HepG2 (cell line): Measurements from ENCODE around the gene GPS1. TPM values are rescaled to one million over a fixed set of nuclear protein-coding genes. Genes with fewer than 3 reads are reported as not detected.
A peak's percentile ranks its signal among the peaks of the same experiment; 100 is the strongest.

ENCODE experiments used
- BRD4 ChIP-seq: sonication (generic); formaldehyde crosslinking; IDR thresholded peaks from 2 replicates; pipeline ENCODE4 v1.4.0; 2020; ENCODE audit warnings: missing genetic modification reagents
- GFI1 ChIP-seq: sonication (generic); formaldehyde crosslinking; IDR thresholded peaks from 2 replicates; pipeline ENCODE4 v1.5.0; 2020; ENCODE audit warnings: missing genetic modification reagents, mild to moderate bottlenecking, borderline replicate concordance
- MEIS1 ChIP-seq: sonication (generic); formaldehyde crosslinking; IDR thresholded peaks from 2 replicates; pipeline ENCODE4 v1.9.0; 2021; ENCODE audit warnings: mild to moderate bottlenecking, missing genetic modification reagents, moderate library complexity, borderline replicate concordance
- MXD1 ChIP-seq: sonication (generic); formaldehyde crosslinking; IDR thresholded peaks from 2 replicates; pipeline ENCODE4 v1.4.0; 2020; ENCODE audit warnings: mild to moderate bottlenecking, missing genetic modification reagents
- POGZ ChIP-seq: sonication (generic); formaldehyde crosslinking; IDR thresholded peaks from 2 replicates; pipeline ENCODE4 v1.4.0; 2020; ENCODE audit warnings: mild to moderate bottlenecking, missing genetic modification reagents
- POLR2AphosphoS5 ChIP-seq: IDR thresholded peaks from 2 replicates; pipeline ENCODE4 v1.6.1; 2012; ENCODE audit warnings: low read depth, low read length
- SIX4 ChIP-seq: sonication (generic); formaldehyde crosslinking; IDR thresholded peaks from 2 replicates; pipeline ENCODE4 v1.4.0; 2020; ENCODE audit warnings: missing genetic modification reagents
- SKIL ChIP-seq: sonication (generic); formaldehyde crosslinking; IDR thresholded peaks from 2 replicates; pipeline ENCODE4 v1.8.0; 2022; ENCODE audit warnings: missing genetic modification reagents, mild to moderate bottlenecking, moderate library complexity, borderline replicate concordance
- SRY ChIP-seq: sonication (generic); formaldehyde crosslinking; IDR thresholded peaks from 2 replicates; pipeline ENCODE4 v1.8.0; 2022; ENCODE audit warnings: mild to moderate bottlenecking, missing genetic modification reagents
- THAP9 ChIP-seq: sonication (generic); formaldehyde crosslinking; IDR thresholded peaks from 2 replicates; pipeline ENCODE4; 2020; ENCODE audit warnings: missing genetic modification reagents, mild to moderate bottlenecking, borderline replicate concordance
- ZNF337 ChIP-seq: sonication (generic); formaldehyde crosslinking; IDR thresholded peaks from 2 replicates; pipeline ENCODE4 v1.5.1; 2020; ENCODE audit warnings: missing genetic modification reagents, low read depth, mild to moderate bottlenecking, borderline replicate concordance
- ZNF605 ChIP-seq: sonication (generic); formaldehyde crosslinking; IDR thresholded peaks from 2 replicates; pipeline ENCODE4 v1.8.0; 2022; ENCODE audit warnings: mild to moderate bottlenecking, missing genetic modification reagents
- ZNF704 ChIP-seq: sonication (generic); formaldehyde crosslinking; IDR thresholded peaks from 2 replicates; pipeline ENCODE4 v1.8.1; 2023; ENCODE audit warnings: mild to moderate bottlenecking, inconsistent platforms, moderate library complexity, missing genetic modification reagents, borderline replicate concordance
- polyA plus RNA-seq, 8 experiments: library from polyadenylated mRNA; depleted of rRNA in 3 of 8; stranded (reverse) in 7 of 8; unstranded in 1 of 8; fragments of >200 nt; fragmentation: Illumina TruSeq in 4 of 8; extraction: Trizol in 4 of 8; gene quantifications; 2 replicates each; pipeline versions ENCODE4 v1.2.1 to v1.2.3, GENCODE V29; 2011 to 2016; ENCODE audit warnings: low read depth in 4 of 8, missing spikeins in 1 of 8, mixed read lengths in 1 of 8; ENCODE audit not compliant: insufficient read depth in 1 of 8
- total RNA-seq, 5 experiments: library from RNA; depleted of rRNA; stranded (reverse); fragments of >200 nt; fragmentation: Illumina TruSeq; extraction: Trizol; gene quantifications; 2 replicates each; pipeline ENCODE4 v1.2.3, GENCODE V29; 2016; ENCODE audit warnings: low read depth in 1 of 5
- TF ChIP-seq, protein P1 (sequence below): sonication (generic); formaldehyde crosslinking; IDR thresholded peaks from 2 replicates; pipeline ENCODE4 v1.4.0; 2020; ENCODE audit warnings: missing genetic modification reagents; ENCODE audit errors: not compliant biosample characterization
- TF ChIP-seq, protein P2 (sequence below): IDR thresholded peaks from 2 replicates; pipeline ENCODE4 v1.6.1; 2016; ENCODE audit warnings: control low read depth
- TF ChIP-seq, protein P3 (sequence below), 2 experiments: sonication (generic) in 1 of 2; formaldehyde crosslinking in 1 of 2; IDR thresholded peaks; 2 replicates each; pipeline versions ENCODE4 v1.5.1 to v1.6.1; 2011 to 2020; ENCODE audit warnings: borderline replicate concordance in 1 of 2, low read depth in 1 of 2, low read length in 1 of 2, mild to moderate bottlenecking in 1 of 2, missing genetic modification reagents in 1 of 2, moderate library complexity in 1 of 2

Gene GPS1
- total and polyA plus RNA-seq, 2 of the 13 experiments (the other 11 are each of a cell fraction or from before 2014, with no cell fraction given): 124 to 128 TPM

- TF ChIP-seq THAP9 (CRISPR knock-in tag) (no peak), SIX4 (CRISPR knock-in tag) (no peak), BRD4 (peak; percentile 57; the same call in 1 of the 2 replicates), GFI1 (CRISPR knock-in tag) (peak; percentile 24; the same call in 1 of the 2 replicates), POGZ (CRISPR knock-in tag) (no peak), ZNF337 (CRISPR knock-in tag) (no peak), SKIL (no peak), MXD1 (CRISPR knock-in tag) (no peak), ZNF605 (CRISPR knock-in tag) (no peak), MEIS1 (CRISPR knock-in tag) (peak; percentile 79), ZNF704 (CRISPR knock-in tag) (peak; percentile 74; the same call in 1 of the 2 replicates), SRY (no peak), POLR2AphosphoS5 (no peak)
- TF ChIP-seq, protein P1, sequence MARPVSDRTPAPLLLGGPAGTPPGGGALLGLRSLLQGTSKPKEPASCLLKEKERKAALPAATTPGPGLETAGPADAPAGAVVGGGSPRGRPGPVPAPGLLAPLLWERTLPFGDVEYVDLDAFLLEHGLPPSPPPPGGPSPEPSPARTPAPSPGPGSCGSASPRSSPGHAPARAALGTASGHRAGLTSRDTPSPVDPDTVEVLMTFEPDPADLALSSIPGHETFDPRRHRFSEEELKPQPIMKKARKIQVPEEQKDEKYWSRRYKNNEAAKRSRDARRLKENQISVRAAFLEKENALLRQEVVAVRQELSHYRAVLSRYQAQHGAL: peak; percentile 62
- TF ChIP-seq, protein P2, sequence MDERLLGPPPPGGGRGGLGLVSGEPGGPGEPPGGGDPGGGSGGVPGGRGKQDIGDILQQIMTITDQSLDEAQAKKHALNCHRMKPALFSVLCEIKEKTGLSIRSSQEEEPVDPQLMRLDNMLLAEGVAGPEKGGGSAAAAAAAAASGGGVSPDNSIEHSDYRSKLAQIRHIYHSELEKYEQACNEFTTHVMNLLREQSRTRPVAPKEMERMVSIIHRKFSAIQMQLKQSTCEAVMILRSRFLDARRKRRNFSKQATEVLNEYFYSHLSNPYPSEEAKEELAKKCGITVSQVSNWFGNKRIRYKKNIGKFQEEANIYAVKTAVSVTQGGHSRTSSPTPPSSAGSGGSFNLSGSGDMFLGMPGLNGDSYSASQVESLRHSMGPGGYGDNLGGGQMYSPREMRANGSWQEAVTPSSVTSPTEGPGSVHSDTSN (CRISPR knock-in tag): no peak
- TF ChIP-seq, protein P3, sequence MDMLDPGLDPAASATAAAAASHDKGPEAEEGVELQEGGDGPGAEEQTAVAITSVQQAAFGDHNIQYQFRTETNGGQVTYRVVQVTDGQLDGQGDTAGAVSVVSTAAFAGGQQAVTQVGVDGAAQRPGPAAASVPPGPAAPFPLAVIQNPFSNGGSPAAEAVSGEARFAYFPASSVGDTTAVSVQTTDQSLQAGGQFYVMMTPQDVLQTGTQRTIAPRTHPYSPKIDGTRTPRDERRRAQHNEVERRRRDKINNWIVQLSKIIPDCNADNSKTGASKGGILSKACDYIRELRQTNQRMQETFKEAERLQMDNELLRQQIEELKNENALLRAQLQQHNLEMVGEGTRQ (IDR thresholded peaks at IDR 0.05; ENCODE audit: low read depth, low read length): no peak
- TF ChIP-seq, protein P3 (CRISPR knock-in tag; IDR thresholded peaks at IDR 0.05; ENCODE audit: borderline replicate concordance): no peak; the same call in 1 of the 2 replicates
Measured at GRCh38 chr17:82097184-82097918, 45.7 kb downstream of the GPS1 start (continued).
